HepG2 (cell line): ENCODE results near the gene IGF2. TPM values are rescaled to one million over a fixed set of nuclear protein-coding genes. Genes with fewer than 3 reads are reported as not detected.

ENCODE experiments used
- ARID2 ChIP-seq: sonication (generic); formaldehyde crosslinking; IDR thresholded peaks from 2 replicates; pipeline ENCODE4 v1.8.1; 2022; ENCODE audit warnings: mild to moderate bottlenecking, missing genetic modification reagents, borderline replicate concordance
- FOXO4 ChIP-seq: sonication (generic); formaldehyde crosslinking; conservative IDR thresholded peaks from 2 replicates; pipeline ENCODE4 v1.8.1; 2023; ENCODE audit warnings: missing genetic modification reagents
- GTF3A ChIP-seq: sonication (generic); formaldehyde crosslinking; conservative IDR thresholded peaks from 2 replicates; pipeline ENCODE4 v1.4.0; 2020; ENCODE audit warnings: mild to moderate bottlenecking, missing genetic modification reagents
- HIVEP1 ChIP-seq: sonication (generic); formaldehyde crosslinking; IDR thresholded peaks from 2 replicates; pipeline ENCODE4 v1.4.0; 2020; ENCODE audit warnings: mild to moderate bottlenecking, missing genetic modification reagents
- MXD3 ChIP-seq: IDR thresholded peaks from 2 replicates; pipeline ENCODE4 v1.6.1; 2016; ENCODE audit warnings: mild to moderate bottlenecking, missing biosample characterization, missing genetic modification reagents
- PCBP1 ChIP-seq: fragments of 200-400 bp; formaldehyde crosslinking; IDR thresholded peaks from 2 replicates; pipeline ENCODE4 v1.6.1; 2017; ENCODE audit warnings: mild to moderate bottlenecking, low read depth, low read length, borderline replicate concordance
- PHF21A ChIP-seq: sonication (generic); formaldehyde crosslinking; IDR thresholded peaks from 2 replicates; pipeline ENCODE4 v1.5.0; 2020; ENCODE audit warnings: mild to moderate bottlenecking, missing genetic modification reagents
- RNF219 ChIP-seq: sonication (generic); formaldehyde crosslinking; IDR thresholded peaks from 2 replicates; pipeline ENCODE4 v1.5.0; 2020; ENCODE audit warnings: mild to moderate bottlenecking, missing genetic modification reagents
- TOE1 ChIP-seq: sonication (generic); formaldehyde crosslinking; IDR thresholded peaks from 2 replicates; pipeline ENCODE4 v1.4.0; 2020; ENCODE audit warnings: mild to moderate bottlenecking, missing genetic modification reagents
- ZBTB38 ChIP-seq: sonication (generic); formaldehyde crosslinking; IDR thresholded peaks from 2 replicates; pipeline ENCODE4 v1.5.1; 2020; ENCODE audit warnings: mild to moderate bottlenecking, missing genetic modification reagents
- ZHX2 ChIP-seq, 2 experiments: sonication (generic) in 1 of 2; formaldehyde crosslinking in 1 of 2; IDR thresholded peaks; 2 replicates each; pipeline versions ENCODE4 v1.6.1 to v1.9.0; 2014 to 2022; ENCODE audit warnings: antibody characterized with exemption in 1 of 2, borderline replicate concordance in 1 of 2, inconsistent platforms in 1 of 2, low read depth in 1 of 2, missing genetic modification reagents in 1 of 2
- ZNF234 ChIP-seq: sonication (generic); formaldehyde crosslinking; conservative IDR thresholded peaks from 2 replicates; pipeline ENCODE4 v1.5.1; 2020; ENCODE audit warnings: mild to moderate bottlenecking, missing genetic modification reagents
- ZNF503 ChIP-seq: sonication (generic); formaldehyde crosslinking; IDR thresholded peaks from 2 replicates; pipeline ENCODE4 v1.4.0; 2020; ENCODE audit warnings: missing genetic modification reagents
- ZNF878 ChIP-seq: sonication (generic); formaldehyde crosslinking; IDR thresholded peaks from 2 replicates; pipeline ENCODE4 v1.8.1; 2023; ENCODE audit warnings: mild to moderate bottlenecking, missing genetic modification reagents, moderate library complexity
- polyA plus RNA-seq, 8 experiments: library from polyadenylated mRNA; depleted of rRNA in 3 of 8; stranded (reverse) in 7 of 8; unstranded in 1 of 8; fragments of >200 nt; fragmentation: Illumina TruSeq in 4 of 8; extraction: Trizol in 4 of 8; gene quantifications; 2 replicates each; pipeline versions ENCODE4 v1.2.1 to v1.2.3, GENCODE V29; 2011 to 2016; ENCODE audit warnings: low read depth in 4 of 8, missing spikeins in 1 of 8, mixed read lengths in 1 of 8; ENCODE audit not compliant: insufficient read depth in 1 of 8
- total RNA-seq, 5 experiments: library from RNA; depleted of rRNA; stranded (reverse); fragments of >200 nt; fragmentation: Illumina TruSeq; extraction: Trizol; gene quantifications; 2 replicates each; pipeline ENCODE4 v1.2.3, GENCODE V29; 2016; ENCODE audit warnings: low read depth in 1 of 5

IGF2 gene
- total and polyA plus RNA-seq, 2 of the 13 experiments (the other 11 are each of a cell fraction or from before 2014, with no cell fraction given) = 79.1 to 254 TPM

- TF ChIP-seq FOXO4 (CRISPR knock-in tag) (0 out of 2 replicates have a peak, but pooled peaks have one; percentile 60), ZHX2 (IDR thresholded peaks at IDR 0.05; ENCODE audit: low read depth) (no peak), ZHX2 (CRISPR knock-in tag; IDR thresholded peaks at IDR 0.05; ENCODE audit: borderline replicate concordance) (no peak), ZNF878 (CRISPR knock-in tag) (peak; percentile 5; the same call in 1 of the 2 replicates), PHF21A (no peak), ZNF234 (CRISPR knock-in tag) (no peak), ZBTB38 (no peak), RNF219 (no peak), TOE1 (CRISPR knock-in tag) (no peak), MXD3 (no peak), ARID2 (no peak; the same call in 1 of the 2 replicates), GTF3A (CRISPR knock-in tag) (no peak), HIVEP1 (CRISPR knock-in tag) (no peak), PCBP1 (no peak), ZNF503 (CRISPR knock-in tag) (no peak)
Measured at GRCh38 chr11:2134022-2135010, 4.9 kb downstream of the IGF2 start (continued).
